Sigmoid colon (tissue), 7 donors: ENCODE results near the gene INTS2. TPM values are rescaled to one million over a fixed set of nuclear protein-coding genes. Genes with fewer than 3 reads are reported as not detected.

Experiments
- DNase-seq: peaks from one replicate; pipeline ENCODE4 v3.0.0-alpha.2; 2019
- H3K27ac ChIP-seq, 4 donors: fragments of 200-600 bp; sonication (generic); one replicate each; pipeline ENCODE4 v1.5.1; 2016 to 2019; ENCODE audit warnings: mild to moderate bottlenecking in 1 of 4
- H3K27me3 ChIP-seq, 3 donors: fragments of 200-600 bp; sonication (generic); one replicate each; pipeline ENCODE4 v1.5.1; 2019; ENCODE audit warnings: mild to moderate bottlenecking in 1 of 3
- H3K36me3 ChIP-seq, 4 donors: fragments of 200-600 bp; sonication (generic); one replicate each; pipeline ENCODE4 v1.5.1; 2016 to 2019
- H3K4me1 ChIP-seq, 4 donors: fragments of 200-600 bp; sonication (generic); one replicate each; pipeline ENCODE4 v1.5.1; 2017 to 2019
- H3K4me3 ChIP-seq, 4 donors: fragments of 200-600 bp; sonication (generic); one replicate each; pipeline ENCODE4 v1.5.1; 2017 to 2019; ENCODE audit warnings: mild to moderate bottlenecking in 2 of 4, moderate library complexity in 1 of 4
- H3K9me3 ChIP-seq, 4 donors: fragments of 200-600 bp in 3 of 4; sonication (generic) in 3 of 4; one replicate each; pipeline versions ENCODE4 v1.5.1 to v1.6.1; 2013 to 2019
- CTCF ChIP-seq, 4 experiments: fragments of 450-650 bp in 3 of 4; fragments of 200-600 bp in 1 of 4; IDR thresholded peaks; one replicate each; pipeline ENCODE4 v1.5.1; 2016 to 2019; ENCODE audit warnings: antibody characterized with exemption in 4 of 4, mild to moderate bottlenecking in 3 of 4, moderate library complexity in 2 of 4
- EP300 ChIP-seq, 4 donors: sonication (generic); formaldehyde crosslinking; IDR thresholded peaks; one replicate each; pipeline ENCODE4 v1.6.1; 2017; ENCODE audit warnings: antibody characterized with exemption in 4 of 4
- POLR2A ChIP-seq, 2 donors: fragments of 450-650 bp; IDR thresholded peaks; one replicate each; pipeline ENCODE4 v1.6.1; 2016; ENCODE audit warnings: antibody characterized with exemption in 2 of 2, mild to moderate bottlenecking in 2 of 2, moderate library complexity in 2 of 2
- POLR2AphosphoS5 ChIP-seq, 4 donors: sonication (generic); formaldehyde crosslinking; IDR thresholded peaks; one replicate each; pipeline ENCODE4 v1.6.1; 2017; ENCODE audit warnings: antibody characterized with exemption in 4 of 4
- WGBS, 2 donors: extraction: QIAGEN DNeasy Blood & Tissue Kit; methylation state at CpG; one replicate each; pipeline ENCODE4 v1.1.7; 2013; 5-methylcytosine and 5-hydroxymethylcytosine counted together
- intact Hi-C: fragments of 100-400 bp; cut with DNase I; formaldehyde crosslinking; loops from one replicate; pipeline ENCODE4 v1.15.1; 2023
- polyA plus RNA-seq, 3 donors: library from polyadenylated mRNA; stranded (reverse); fragments of 200-250 nt; gene quantifications; one replicate each; pipeline ENCODE4 v1.2.3, GENCODE V29; 2013
- total RNA-seq, 4 donors: library from RNA; depleted of rRNA; stranded (reverse); fragments of >200 nt; gene quantifications; one replicate each; pipeline ENCODE4 v1.1.0, GENCODE V29; 2016
- donor health status: healthy with polysubstance abuse.
- donor health status: Bipolar disorder and iron deficiency.
- donor health status: healthy.

The INTS2 gene
- total and polyA plus RNA-seq, 7 donors = 0.60 to 15.3 (median 7.2) TPM

DNA sequence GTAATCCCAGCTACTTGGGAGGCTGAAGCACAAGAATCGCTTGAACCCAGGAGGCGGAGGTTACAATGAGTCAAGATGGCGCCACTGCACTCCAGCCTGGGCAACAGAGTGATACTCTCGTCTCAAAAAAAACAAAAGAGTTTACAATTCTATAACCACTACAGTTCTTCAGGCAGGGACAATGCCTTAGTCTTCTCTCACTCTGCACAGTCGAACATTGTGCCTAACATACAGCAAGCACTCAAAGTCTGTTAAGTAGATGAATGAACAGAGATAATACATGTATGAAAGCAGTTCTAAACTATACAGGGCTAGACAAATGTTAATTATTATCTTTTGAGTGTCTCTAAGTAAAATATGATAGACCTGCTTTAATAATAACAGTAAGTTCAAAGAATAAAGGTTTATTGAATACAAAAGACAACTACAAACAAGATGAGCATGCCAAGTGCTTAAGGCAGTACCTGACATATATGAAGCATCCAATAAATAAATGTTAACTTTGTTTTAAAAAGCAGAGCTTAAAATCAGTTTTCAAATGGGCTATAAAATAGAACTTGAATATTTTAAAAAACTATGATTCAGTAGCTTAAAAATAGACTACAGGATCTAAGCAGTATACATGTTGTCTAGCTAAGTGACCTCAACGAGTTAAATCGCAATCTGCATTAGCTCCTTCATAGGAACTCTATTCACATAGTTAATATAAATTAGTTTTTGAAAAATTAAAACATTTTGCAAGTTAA is 19.3 kb downstream of the INTS2 start:
- H3K4me1 ChIP-seq = no peaks in the 10 kb centered on the region
- no peaks in the 10 kb centered on the region for H3K27me3 ChIP-seq
- no peak overlapping the region for H3K27ac ChIP-seq
- TF ChIP-seq POLR2A (IDR thresholded peaks at IDR 0.05) (no peak), POLR2AphosphoS5 (IDR thresholded peaks at IDR 0.05) (no peak), EP300 (IDR thresholded peaks at IDR 0.05) (no peak), CTCF (IDR thresholded peaks at IDR 0.05) (no peak)
- DNase-seq = no peak
- intact Hi-C loops = no loop called here
- no peaks in the 10 kb centered on the region for H3K9me3 ChIP-seq
- no peak overlapping the region for H3K4me3 ChIP-seq
- 92 to 93% methylated on average over 7 of the region's 7 CpGs for WGBS, 2 donors
- H3K36me3 ChIP-seq = peaks cover 9 to 78% (median 33%) of the 10 kb centered on the region in 4 donors

DNA sequence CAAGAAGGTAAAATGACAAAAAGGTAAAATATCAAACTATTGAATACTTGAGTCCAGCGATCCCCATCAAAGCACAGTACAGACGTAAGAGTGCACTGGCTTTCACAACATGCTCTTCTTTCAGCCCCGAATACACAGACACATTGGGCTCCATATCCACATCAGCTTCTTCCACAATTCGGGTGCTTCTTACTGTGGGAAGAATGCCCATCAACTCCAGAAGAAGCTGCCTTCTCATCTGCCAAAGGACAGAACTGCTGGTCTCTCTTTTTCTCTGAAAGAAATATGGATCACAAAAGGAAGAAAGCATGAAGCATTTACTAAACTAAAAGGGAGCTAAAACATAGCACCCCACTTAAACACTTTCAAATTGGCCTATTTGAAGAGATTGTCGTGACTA is 20.4 kb downstream of the INTS2 start:
- 93 to 96% methylated on average over 5 of the region's 5 CpGs for WGBS, 2 donors
- Histone ChIP-seq H3K36me3 (peaks cover 9 to 89% (median 33%) of the 10 kb centered on the region in 4 donors), H3K4me3 (no peak overlapping the region), H3K27me3 (no peaks in the 10 kb centered on the region), H3K9me3 (no peaks in the 10 kb centered on the region), H3K4me1 (no peaks in the 10 kb centered on the region), H3K27ac (no peak overlapping the region)
- DNase-seq = no peak
- intact Hi-C loops = no loop called here
- TF ChIP-seq POLR2AphosphoS5 (IDR thresholded peaks at IDR 0.05) = no peak
- TF ChIP-seq EP300 (IDR thresholded peaks at IDR 0.05) = no peak
- no peak for TF ChIP-seq CTCF (IDR thresholded peaks at IDR 0.05)
- no peak for TF ChIP-seq POLR2A (IDR thresholded peaks at IDR 0.05)

GRCh38 chr17:61904094-61904710 is 23.6 kb downstream of the INTS2 start:
- no peak for DNase-seq
- Histone ChIP-seq H3K9me3 (no peaks in the 10 kb centered on the region), H3K36me3 (peaks cover 0 to 82% (median 17%) of the 10 kb centered on the region in 4 donors), H3K27me3 (no peaks in the 10 kb centered on the region), H3K27ac (no peak overlapping the region), H3K4me1 (no peaks in the 10 kb centered on the region), H3K4me3 (no peak overlapping the region)
- intact Hi-C loops = no loop called here
- 64 to 87% methylated on average over 5 of the region's 5 CpGs for whole genome bisulfite sequencing, 2 donors
- TF ChIP-seq CTCF (IDR thresholded peaks at IDR 0.05) (no peak), POLR2AphosphoS5 (IDR thresholded peaks at IDR 0.05) (no peak), POLR2A (IDR thresholded peaks at IDR 0.05) (no peak), EP300 (IDR thresholded peaks at IDR 0.05) (no peak)

DNA sequence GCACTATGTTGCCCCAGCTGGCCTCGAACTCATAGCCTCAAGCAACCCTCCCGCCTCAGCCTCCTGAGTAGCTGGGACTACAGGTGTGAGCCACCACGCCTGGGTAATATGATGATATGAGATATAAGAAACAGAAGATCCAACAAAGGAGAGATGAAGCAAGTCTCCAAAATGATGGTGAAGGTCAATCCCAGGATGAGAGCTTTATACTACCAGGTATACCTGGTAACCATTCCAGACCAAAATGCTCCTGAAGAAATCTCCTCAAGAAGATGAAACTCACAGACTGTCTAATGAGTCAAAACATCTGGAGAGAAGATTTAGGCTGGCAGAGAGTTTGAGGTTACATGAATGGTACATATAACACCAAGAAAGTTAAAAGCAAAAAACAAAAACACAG is 24.5 kb downstream of the INTS2 start:
- Histone ChIP-seq H3K27ac (no peak overlapping the region), H3K27me3 (no peaks in the 10 kb centered on the region), H3K36me3 (peaks cover 0 to 84% (median 16%) of the 10 kb centered on the region in 4 donors), H3K4me1 (no peaks in the 10 kb centered on the region), H3K4me3 (no peak overlapping the region), H3K9me3 (no peaks in the 10 kb centered on the region)
- DNase-seq = no peak
- 98 to 99% methylated on average over 3 of the region's 3 CpGs for WGBS, 2 donors
- TF ChIP-seq CTCF (IDR thresholded peaks at IDR 0.05) (no peak), EP300 (IDR thresholded peaks at IDR 0.05) (no peak), POLR2A (IDR thresholded peaks at IDR 0.05) (no peak), POLR2AphosphoS5 (IDR thresholded peaks at IDR 0.05) (no peak)
- intact Hi-C loops = no loop called here
